B cell (primary cell): ENCODE data around the gene ZNF212.
"Not testable (repeated sequence)": the region's sequence is repeated elsewhere in the genome, so short reads cannot be mapped to it uniquely, and the experiment has no call there.

Experiments
- CTCF ChIP-seq: fragments of 200-600 bp; IDR thresholded peaks from one replicate; pipeline ENCODE4 v1.8.0; 2022; ENCODE audit warnings: antibody characterized with exemption, mild to moderate bottlenecking
- EZH2 ChIP-seq: IDR thresholded peaks from 2 replicates; pipeline ENCODE4 v1.6.1; 2012; ENCODE audit warnings: borderline replicate concordance, low read depth, mild to moderate bottlenecking, moderate library complexity, low read length; ENCODE audit not compliant: insufficient read depth, poor library complexity, severe bottlenecking

- not testable (repeated sequence) for TF ChIP-seq CTCF, EZH2
Measured at GRCh38 chr7:149233655-149234204, 5.7 kb upstream of the ZNF212 start.
